H9 (cell line): ENCODE measurements around the gene BROX. TPM values are rescaled to one million over a fixed set of nuclear protein-coding genes. Genes with fewer than 3 reads are reported as not detected.

Experiments
- DNase-seq: peaks from one replicate; pipeline ENCODE4 v3.0.0-alpha.2; 2017
- H2AFZ ChIP-seq: one replicate; pipeline ENCODE4 v1.6.1; 2013; ENCODE audit warnings: mild to moderate bottlenecking, low read length, control low read depth, moderate library complexity
- H2AK5ac ChIP-seq: 2 replicates; pipeline ENCODE4 v1.6.1; 2013; ENCODE audit warnings: low read length, control low read depth, mixed read lengths; ENCODE audit not compliant: insufficient read length
- H2BK120ac ChIP-seq: one replicate; pipeline ENCODE4 v1.6.1; 2013; ENCODE audit warnings: low read depth, mild to moderate bottlenecking, low read length, control low read depth, inconsistent platforms; ENCODE audit not compliant: poor library complexity, severe bottlenecking
- H2BK12ac ChIP-seq: 2 replicates; pipeline ENCODE4 v1.6.1; 2013; ENCODE audit warnings: low read length, control low read depth, mixed read lengths, low read depth; ENCODE audit not compliant: insufficient read length
- H2BK15ac ChIP-seq: 2 replicates; pipeline ENCODE4 v1.6.1; 2013; ENCODE audit warnings: low read depth, low read length, control low read depth
- H2BK20ac ChIP-seq: one replicate; pipeline ENCODE4 v1.6.1; 2013; ENCODE audit warnings: low read depth, mild to moderate bottlenecking, low read length, control low read depth, inconsistent platforms; ENCODE audit not compliant: poor library complexity, severe bottlenecking
- H2BK5ac ChIP-seq: 2 replicates; pipeline ENCODE4 v1.6.1; 2013; ENCODE audit warnings: low read length, control low read depth, mixed read lengths; ENCODE audit not compliant: insufficient read length
- H3K14ac ChIP-seq: 2 replicates; pipeline ENCODE4 v1.6.1; 2013; ENCODE audit warnings: low read length, control low read depth; ENCODE audit not compliant: insufficient read depth
- H3K18ac ChIP-seq: 2 replicates; pipeline ENCODE4 v1.6.1; 2013; ENCODE audit warnings: low read depth, mild to moderate bottlenecking, mixed read lengths, low read length, control low read depth; ENCODE audit not compliant: insufficient read length
- H3K23ac ChIP-seq: 2 replicates; pipeline ENCODE4 v1.6.1; 2013; ENCODE audit warnings: low read length, control low read depth, mixed read lengths, low read depth; ENCODE audit not compliant: insufficient read length
- H3K23me2 ChIP-seq: 2 replicates; pipeline ENCODE4 v1.6.1; 2013; ENCODE audit warnings: low read depth, mild to moderate bottlenecking, mixed read lengths, low read length, control low read depth; ENCODE audit not compliant: insufficient read length, poor library complexity, severe bottlenecking
- H3K27ac ChIP-seq: 2 replicates; pipeline ENCODE4 v1.5.1; 2013; ENCODE audit warnings: low read length, control low read depth, mixed read lengths, low read depth; ENCODE audit not compliant: insufficient read length
- H3K27me3 ChIP-seq: 2 replicates; pipeline ENCODE4 v1.6.1; 2013; ENCODE audit warnings: low read length, control low read depth, inconsistent platforms; ENCODE audit not compliant: insufficient read depth
- H3K4ac ChIP-seq: 2 replicates; pipeline ENCODE4 v1.6.1; 2013; ENCODE audit warnings: low read depth, mild to moderate bottlenecking, control low read depth, inconsistent platforms, low read length, moderate library complexity
- H3K4me1 ChIP-seq: 2 replicates; pipeline ENCODE4 v1.6.1; 2013; ENCODE audit warnings: low read length, control low read depth, inconsistent platforms; ENCODE audit not compliant: insufficient read depth
- H3K4me2 ChIP-seq: 2 replicates; pipeline ENCODE4 v1.6.1; 2013; ENCODE audit warnings: low read length, control low read depth, mixed read lengths; ENCODE audit not compliant: insufficient read length, insufficient read depth
- H3K56ac ChIP-seq: 2 replicates; pipeline ENCODE4 v1.6.1; 2013; ENCODE audit warnings: low read depth, mild to moderate bottlenecking, mixed read lengths, low read length, control low read depth; ENCODE audit not compliant: insufficient read length
- H3K79me1 ChIP-seq: 2 replicates; pipeline ENCODE4 v1.6.1; 2013; ENCODE audit warnings: low read depth, mild to moderate bottlenecking, moderate library complexity, low read length, control low read depth, inconsistent platforms; ENCODE audit not compliant: insufficient read depth, poor library complexity, severe bottlenecking
- H3K79me2 ChIP-seq: 2 replicates; pipeline ENCODE4 v1.6.1; 2013; ENCODE audit warnings: low read length, control low read depth, inconsistent platforms; ENCODE audit not compliant: insufficient read depth
- H3K9ac ChIP-seq: 2 replicates; pipeline ENCODE4 v1.6.1; 2013; ENCODE audit warnings: low read length, control low read depth, mixed read lengths; ENCODE audit not compliant: insufficient read length; ENCODE audit errors: extremely low read depth
- H3K9me3 ChIP-seq: one replicate; pipeline ENCODE4 v1.6.1; 2013; ENCODE audit warnings: low read depth, low read length, inconsistent platforms; ENCODE audit not compliant: control insufficient read depth
- H3T11ph ChIP-seq: one replicate; pipeline ENCODE4 v1.6.1; 2013; ENCODE audit warnings: mild to moderate bottlenecking, low read length, control low read depth, inconsistent platforms
- H4K20me1 ChIP-seq: one replicate; pipeline ENCODE4 v1.6.1; 2013; ENCODE audit not compliant: control insufficient read depth, insufficient read length, insufficient read depth
- H4K5ac ChIP-seq: 2 replicates; pipeline ENCODE4 v1.6.1; 2013; ENCODE audit warnings: low read depth, mild to moderate bottlenecking, mixed read lengths, low read length, control low read depth; ENCODE audit not compliant: insufficient read length
- H4K8ac ChIP-seq: replicated peaks from 2 replicates; pipeline ENCODE4 v1.6.1; 2013; ENCODE audit warnings: low read length, control low read depth, mixed read lengths, low read depth; ENCODE audit not compliant: insufficient read length
- H4K91ac ChIP-seq: 2 replicates; pipeline ENCODE4 v1.6.1; 2013; ENCODE audit warnings: low read depth, mild to moderate bottlenecking, moderate library complexity, mixed read lengths, low read length, control low read depth; ENCODE audit not compliant: insufficient read length
- H3K27ac Mint-ChIP-seq, 3 experiments: 2 replicates in 2 of 3; 3 replicates in 1 of 3; pipeline ENCODE4 v1.8.0; 2020 to 2021; ENCODE audit warnings: mixed read lengths in 3 of 3, mild to moderate bottlenecking in 1 of 3, moderate library complexity in 1 of 3
- H3K27me3 Mint-ChIP-seq: 2 replicates; pipeline ENCODE4 v1.8.0; 2021; ENCODE audit warnings: low read depth, mild to moderate bottlenecking, moderate library complexity, mixed read lengths
- H3K36me3 Mint-ChIP-seq, 3 experiments: 2 replicates in 2 of 3; 3 replicates in 1 of 3; pipeline ENCODE4 v1.8.0; 2020 to 2021; ENCODE audit warnings: low read depth in 3 of 3, mixed read lengths in 3 of 3; ENCODE audit not compliant: insufficient read depth in 1 of 3
- H3K4me1 Mint-ChIP-seq, 2 experiments: 2 replicates each; pipeline ENCODE4 v1.8.0; 2020; ENCODE audit warnings: mixed read lengths in 2 of 2
- H3K4me3 Mint-ChIP-seq, 2 experiments: 2 replicates in 1 of 2; 3 replicates in 1 of 2; pipeline ENCODE4 v1.8.0; 2020 to 2021; ENCODE audit warnings: mild to moderate bottlenecking in 2 of 2, mixed read lengths in 2 of 2, moderate library complexity in 1 of 2
- H3K9me3 Mint-ChIP-seq, 2 experiments: 2 replicates in 1 of 2; 3 replicates in 1 of 2; pipeline ENCODE4 v1.8.0; 2020; ENCODE audit warnings: mild to moderate bottlenecking in 2 of 2, mixed read lengths in 2 of 2, moderate library complexity in 1 of 2
- CTCF ChIP-seq: fragments of 200-600 bp; sonication (generic); conservative IDR thresholded peaks from 3 replicates; pipeline ENCODE4 v1.8.0; 2021; ENCODE audit warnings: antibody characterized with exemption, mild to moderate bottlenecking
- total RNA-seq: library from RNA; stranded (reverse); gene quantifications from 2 replicates; pipeline ENCODE4 v1.2.1, GENCODE V29; 2021

BROX gene
- total RNA-seq, 1 experiment from 2014 or later: 27.8 TPM

GRCh38 chr1:222783051-222783450 lies 70.7 kb downstream of the BROX start:
- H3K23ac ChIP-seq: no peak overlapping the region
- no peak overlapping the region for H3K9ac ChIP-seq
- Mint-ChIP-seq H3K27ac (no peak overlapping the region), H3K4me1 (no peaks in the 10 kb centered on the region), H3K4me3 (no peak overlapping the region), H3K9me3 (no peaks in the 10 kb centered on the region), H3K36me3 (no peaks in the 10 kb centered on the region), H3K27me3 (peaks cover 18% of the 10 kb centered on the region)
- H3K23me2 ChIP-seq: no peaks in the 10 kb centered on the region
- H4K91ac ChIP-seq: no peak overlapping the region
- no peak overlapping the region for H3K27ac ChIP-seq
- no peaks in the 10 kb centered on the region for H3K79me2 ChIP-seq
- H2BK120ac ChIP-seq: no peak overlapping the region
- DNase-seq: no peak
- no peaks in the 10 kb centered on the region for H3K79me1 ChIP-seq
- H3K4me1 ChIP-seq: no peaks in the 10 kb centered on the region
- H2AFZ ChIP-seq: no peak overlapping the region
- no peak overlapping the region for H2BK5ac ChIP-seq
- no peak overlapping the region for H3K18ac ChIP-seq
- H2BK12ac ChIP-seq: no peak overlapping the region
- H4K8ac ChIP-seq: no peak overlapping the region
- no peak overlapping the region for H3K4me2 ChIP-seq
- no peak overlapping the region for H2BK15ac ChIP-seq
- H4K5ac ChIP-seq: no peak overlapping the region
- H3K4ac ChIP-seq: no peak overlapping the region
- TF ChIP-seq CTCF: no peak
- no peak overlapping the region for H3T11ph ChIP-seq
- H4K20me1 ChIP-seq: no peaks in the 10 kb centered on the region
- H2AK5ac ChIP-seq: no peak overlapping the region
- H3K56ac ChIP-seq: no peak overlapping the region
- H3K27me3 ChIP-seq: no peaks in the 10 kb centered on the region
- H3K9me3 ChIP-seq: no peaks in the 10 kb centered on the region
- no peak overlapping the region for H3K14ac ChIP-seq
- H2BK20ac ChIP-seq: no peak overlapping the region
